Upper lobe of right lung (tissue), 1 donor: Measurements from ENCODE around the gene RRP8. TPM values are rescaled to one million over a fixed set of nuclear protein-coding genes. Genes with fewer than 3 reads are reported as not detected.
A peak's percentile ranks its signal among the peaks of the same experiment; 100 is the strongest.

Experiments
- ATAC-seq: fragments of 200-7000 bp; cut with Tn5 transposase; one replicate; pipeline ENCODE4 v1.9.1; 2020; ENCODE audit warnings: mild to moderate bottlenecking, moderate library complexity
- DNase-seq: peaks from one replicate; pipeline ENCODE4 v3.0.0-alpha.2; 2020
- H3K27ac ChIP-seq: fragments of 200-600 bp; one replicate; pipeline ENCODE4 v1.8.0; 2022
- H3K27me3 ChIP-seq: fragments of 200-600 bp; one replicate; pipeline ENCODE4 v1.8.0; 2022; ENCODE audit warnings: mild to moderate bottlenecking
- H3K36me3 ChIP-seq: fragments of 200-600 bp; one replicate; pipeline ENCODE4 v1.8.0; 2022
- H3K4me1 ChIP-seq: fragments of 200-600 bp; one replicate; pipeline ENCODE4 v1.8.0; 2022
- H3K4me3 ChIP-seq: fragments of 200-600 bp; one replicate; pipeline ENCODE4 v1.8.0; 2022; ENCODE audit warnings: mild to moderate bottlenecking
- H3K9me3 ChIP-seq: fragments of 200-600 bp; one replicate; pipeline ENCODE4 v1.8.0; 2022
- CTCF ChIP-seq: fragments of 200-600 bp; IDR thresholded peaks from one replicate; pipeline ENCODE4 v1.8.0; 2022; ENCODE audit warnings: antibody characterized with exemption
- intact Hi-C: fragments of 100-400 bp; cut with DNase I; formaldehyde crosslinking; loops from one replicate; pipeline ENCODE4 v1.11.0; 2022
- total RNA-seq: library from RNA; stranded (reverse); fragmentation: NEBNext Ultra II Directional; extraction: Animal tissue kit (Norgen Biotek cat#: 25700); gene quantifications from one replicate; pipeline ENCODE4 v1.2.1, GENCODE V29; 2021
- donor health status: DM: no; HTN: yes; CAD: no; lungs with severe emphysema.

Gene RRP8
- total RNA-seq, 1 donor from 2014 or later: 17.9 TPM

GRCh38 chr11:6604790-6605189, 1.4 kb upstream of the RRP8 start:
- Histone ChIP-seq H3K4me1 (peaks cover 49% of the 10 kb centered on the region), H3K9me3 (no peaks in the 10 kb centered on the region), H3K27ac (peak overlapping the region; percentile 81), H3K4me3 (peak overlapping the region; percentile 60), H3K36me3 (peaks cover 41% of the 10 kb centered on the region), H3K27me3 (no peaks in the 10 kb centered on the region)
- no peak for DNase-seq
- intact Hi-C loops: loop anchor here (5.0 kb wide), 1 partner anchor 78 kb away; the partner anchor contains the start of gene MRPL17
- TF ChIP-seq CTCF: no peak
- no peak for ATAC-seq

- Histone ChIP-seq H3K36me3 (peaks cover 41% of the 10 kb centered on the region), H3K4me1 (peaks cover 49% of the 10 kb centered on the region), H3K27ac (peak overlapping the region; percentile 81), H3K4me3 (peak overlapping the region; percentile 60), H3K27me3 (no peaks in the 10 kb centered on the region), H3K9me3 (no peaks in the 10 kb centered on the region)
- peak; percentile 47 for ATAC-seq
- intact Hi-C loops: no loop called here
- DNase-seq: no peak
- peak; percentile 27 for TF ChIP-seq CTCF
These were observed 738 bp upstream of the RRP8 start for GRCh38 chr11:6604081-6604626.

GRCh38 chr11:6602096-6602940, 1.1 kb downstream of the RRP8 start:
- Histone ChIP-seq H3K27me3 (no peaks in the 10 kb centered on the region), H3K9me3 (no peaks in the 10 kb centered on the region), H3K27ac (peak overlapping the region; percentile 81), H3K4me3 (peak overlapping the region; percentile 60), H3K4me1 (peaks cover 39% of the 10 kb centered on the region), H3K36me3 (peaks cover 45% of the 10 kb centered on the region)
- ATAC-seq (no peak), DNase-seq (no peak)
- intact Hi-C loops: no loop called here
- no peak for TF ChIP-seq CTCF

GRCh38 chr11:6601041-6601461, 2.4 kb downstream of the RRP8 start:
- Histone ChIP-seq H3K9me3 (no peaks in the 10 kb centered on the region), H3K27ac (no peak overlapping the region), H3K36me3 (peaks cover 55% of the 10 kb centered on the region), H3K4me3 (no peak overlapping the region), H3K27me3 (no peaks in the 10 kb centered on the region), H3K4me1 (peaks cover 28% of the 10 kb centered on the region)
- no peak for TF ChIP-seq CTCF
- peak; percentile 48 for DNase-seq
- intact Hi-C loops: no loop called here
- ATAC-seq: no peak

GRCh38 chr11:6599881-6600390, 3.5 kb downstream of the RRP8 start:
- Histone ChIP-seq H3K36me3 (peaks cover 64% of the 10 kb centered on the region), H3K27ac (no peak overlapping the region), H3K27me3 (no peaks in the 10 kb centered on the region), H3K4me1 (peaks cover 17% of the 10 kb centered on the region), H3K4me3 (no peak overlapping the region), H3K9me3 (no peaks in the 10 kb centered on the region)
- no peak for TF ChIP-seq CTCF
- intact Hi-C loops: no loop called here
- DNase-seq: peak; percentile 37
- ATAC-seq: no peak
